HG02852 (cell line): ENCODE results near the gene PCCA.
"Not testable (repeated sequence)": the region's sequence is repeated elsewhere in the genome, so short reads cannot be mapped to it uniquely, and the experiment has no call there.

Source experiments
- ATAC-seq: cut with Tn5 transposase; IDR thresholded peaks from one replicate; pipeline ENCODE4 v1.9.1; 2021; ENCODE audit warnings: mild to moderate bottlenecking, moderate library complexity; ENCODE audit not compliant: unreplicated experiment

Gene PCCA

DNA sequence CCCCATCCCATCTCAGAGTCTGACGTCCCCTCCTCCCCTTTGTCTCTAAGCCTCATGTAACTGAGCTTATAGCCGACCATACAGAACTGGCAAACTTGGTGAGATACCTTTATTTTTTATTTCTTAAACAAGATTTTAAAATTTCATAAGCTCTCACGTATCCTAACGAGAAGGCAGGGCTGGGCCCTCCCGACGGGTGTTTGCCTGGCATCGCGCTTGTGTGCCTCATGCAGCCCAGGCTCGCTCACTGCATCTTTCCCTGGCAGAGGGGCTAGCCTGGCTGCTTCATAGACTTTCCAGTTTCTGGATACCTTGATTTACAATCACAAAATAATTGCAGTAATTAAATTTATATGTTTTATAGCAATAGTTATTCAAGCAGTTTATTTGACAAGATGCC is 430.7 kb downstream of the PCCA start:
- ATAC-seq = no peak

DNA sequence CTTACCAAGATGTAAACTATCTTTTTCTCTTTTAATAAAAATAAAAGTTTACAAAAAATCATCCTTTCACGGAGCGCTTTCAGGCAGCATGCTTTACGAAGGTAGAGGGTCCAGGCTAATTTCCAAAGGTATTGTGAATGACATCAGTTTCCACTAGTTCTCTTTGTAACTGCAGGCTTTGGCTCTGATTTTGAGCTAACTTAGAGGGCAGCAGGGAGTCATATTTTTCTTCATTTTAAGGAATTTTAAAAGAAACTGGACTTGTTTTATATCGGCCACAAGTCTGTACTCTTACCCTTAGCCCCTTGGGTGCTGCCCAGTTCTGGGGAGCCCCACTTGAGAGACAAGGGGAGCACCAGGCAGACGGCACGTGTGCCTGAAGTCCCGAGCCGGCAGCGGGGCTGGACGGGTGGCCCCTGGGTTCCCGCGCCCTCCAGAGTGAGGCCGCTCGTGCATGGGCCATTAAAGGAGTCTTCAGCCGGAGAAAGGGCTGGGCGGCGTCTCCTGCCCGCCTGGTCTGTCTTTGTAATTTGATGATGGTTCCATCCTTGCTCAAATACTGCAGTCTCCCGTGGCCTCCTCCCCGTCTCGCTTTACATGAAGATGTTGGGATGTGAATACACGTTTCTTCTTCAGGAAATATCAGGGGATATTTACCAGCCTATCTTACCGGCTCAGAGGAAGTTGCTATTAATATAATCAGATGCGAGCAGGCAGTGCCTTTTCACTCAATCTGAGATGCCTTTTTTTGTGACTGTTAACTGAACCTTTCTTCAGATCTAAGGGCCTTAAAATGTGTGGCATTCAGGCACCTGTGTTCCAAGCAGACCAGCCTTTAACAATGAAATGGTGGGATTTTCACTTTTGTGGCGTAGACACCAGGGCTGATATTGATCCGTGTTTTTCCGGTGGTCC is 432.3 kb downstream of the PCCA start:
- ATAC-seq = no peak

DNA sequence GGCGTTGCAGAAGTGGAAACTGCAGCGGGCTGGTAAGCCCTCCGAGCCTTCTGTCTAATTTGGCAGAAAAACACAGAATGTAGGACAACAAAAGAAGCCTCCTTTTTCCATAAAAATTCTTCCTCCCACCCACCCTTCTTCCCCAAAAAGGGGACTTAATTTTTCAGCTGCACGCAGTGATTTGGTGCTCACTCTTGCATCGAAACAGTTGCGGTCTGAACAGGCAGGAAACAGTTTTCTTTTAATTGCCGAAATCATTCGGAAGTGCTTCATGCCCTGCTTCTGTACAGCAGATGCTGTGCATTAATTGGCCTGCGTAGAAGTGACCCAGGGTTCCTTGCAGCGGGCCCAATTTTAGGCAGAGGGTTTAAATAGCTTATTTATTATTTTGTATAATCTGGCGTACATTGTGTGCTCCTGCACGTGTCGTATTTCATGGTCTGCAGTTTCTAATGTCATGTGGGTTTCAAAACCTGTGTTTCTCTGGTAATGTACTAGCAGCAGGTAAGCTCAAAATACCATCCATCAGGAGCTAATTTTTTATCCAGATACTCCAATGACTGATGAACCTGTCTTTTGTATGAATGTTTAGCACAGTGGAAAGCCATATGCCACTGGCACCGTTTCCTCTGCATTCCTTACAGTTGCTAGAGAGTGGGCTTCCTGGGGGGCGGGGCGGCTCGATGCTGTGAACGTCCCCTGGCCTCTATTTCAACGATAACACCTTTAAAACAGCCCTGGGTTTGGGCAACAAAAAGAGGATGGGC is 433.1 kb downstream of the PCCA start:
- no peak for ATAC-seq

DNA sequence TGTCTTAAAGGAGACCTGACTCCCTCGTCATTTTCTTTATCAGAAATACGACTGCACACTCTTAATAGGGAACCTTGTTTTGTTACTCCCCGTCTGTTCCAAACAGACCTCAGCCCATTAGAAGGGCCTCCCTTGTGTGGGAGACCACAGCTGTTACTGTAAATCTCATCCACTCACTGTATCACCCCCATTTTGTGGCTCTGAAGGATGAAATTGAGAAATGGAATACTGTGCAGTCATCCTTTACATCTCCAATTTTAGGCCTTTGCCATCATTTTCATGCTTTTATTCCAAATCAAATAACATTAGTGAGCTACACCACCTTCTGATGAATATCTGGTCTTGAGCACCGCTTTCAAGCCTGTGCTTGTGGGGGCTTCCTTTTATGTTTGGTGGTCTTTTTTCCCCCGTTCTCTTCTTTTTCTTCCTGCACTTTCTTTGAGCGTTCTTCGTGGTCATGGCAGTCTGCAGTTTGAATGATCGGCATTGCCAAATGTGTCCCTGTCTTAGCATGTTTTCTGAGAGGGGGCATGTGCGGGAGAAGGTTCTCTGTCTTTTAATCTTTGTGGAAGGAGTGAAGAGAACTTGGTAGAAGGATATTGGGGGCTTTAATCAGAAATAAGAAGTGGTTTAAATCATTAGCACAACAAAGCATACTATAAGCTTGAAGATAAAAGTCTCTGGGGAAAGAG is 433.9 kb downstream of the PCCA start:
- no peak for ATAC-seq

DNA sequence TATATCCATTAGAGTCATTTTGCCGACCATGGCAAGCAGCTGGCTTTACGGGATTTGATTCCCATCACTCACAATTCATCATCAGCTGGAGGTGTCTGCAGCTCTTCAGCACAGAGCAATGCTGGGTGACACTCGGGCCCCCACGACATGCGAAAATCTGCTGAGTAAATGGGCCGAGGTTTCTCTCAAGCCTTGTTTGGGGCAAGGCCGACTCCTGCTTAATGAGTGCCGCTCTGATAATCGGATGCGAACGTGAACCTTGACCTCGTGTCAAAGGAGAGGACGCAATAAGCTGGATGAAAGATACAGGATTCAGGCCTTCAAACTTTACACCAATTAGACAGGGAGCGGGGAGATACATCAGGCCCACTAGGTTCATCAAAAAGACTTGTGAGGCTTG is 434.5 kb downstream of the PCCA start:
- no peak for ATAC-seq

DNA sequence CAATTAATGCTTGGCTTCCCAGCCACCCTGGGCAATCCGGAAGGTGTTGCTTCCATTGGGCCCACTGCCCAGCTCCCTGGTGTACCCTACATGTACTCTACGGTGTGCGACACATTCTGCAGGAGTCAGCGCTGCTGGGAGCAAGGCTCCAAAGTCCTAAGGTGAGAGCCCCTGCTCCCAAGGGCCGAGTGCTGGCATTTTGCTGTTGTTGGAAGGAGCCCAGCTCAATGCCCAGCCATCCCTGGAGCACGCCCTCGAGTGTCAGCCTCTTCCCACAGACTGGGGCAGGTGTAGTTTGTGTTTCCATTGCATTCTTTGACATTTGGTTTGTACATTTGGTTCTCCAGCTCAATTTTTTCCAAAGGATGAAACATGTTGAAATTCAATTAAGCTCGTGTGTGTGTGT is 435.1 kb downstream of the PCCA start:
- ATAC-seq = no peak

DNA sequence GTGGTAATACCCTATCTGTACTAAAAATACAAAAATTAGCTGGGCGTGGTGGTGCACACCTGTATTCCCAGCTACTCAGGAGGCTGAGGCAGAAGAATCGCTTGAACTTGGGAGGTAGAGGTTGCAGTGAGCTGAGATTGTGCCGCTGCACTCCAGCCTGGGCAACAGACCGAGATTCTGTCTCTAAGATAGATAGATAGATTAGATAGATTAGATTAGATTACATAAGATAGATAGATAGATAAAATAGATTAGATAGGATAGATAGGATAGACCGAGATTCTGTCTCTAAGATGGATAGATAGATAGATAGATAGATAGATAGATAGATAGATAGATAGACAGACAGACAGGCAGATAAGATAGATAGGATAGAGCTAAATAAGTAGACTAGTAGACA is 435.8 kb downstream of the PCCA start:
- not testable (repeated sequence) for ATAC-seq

DNA sequence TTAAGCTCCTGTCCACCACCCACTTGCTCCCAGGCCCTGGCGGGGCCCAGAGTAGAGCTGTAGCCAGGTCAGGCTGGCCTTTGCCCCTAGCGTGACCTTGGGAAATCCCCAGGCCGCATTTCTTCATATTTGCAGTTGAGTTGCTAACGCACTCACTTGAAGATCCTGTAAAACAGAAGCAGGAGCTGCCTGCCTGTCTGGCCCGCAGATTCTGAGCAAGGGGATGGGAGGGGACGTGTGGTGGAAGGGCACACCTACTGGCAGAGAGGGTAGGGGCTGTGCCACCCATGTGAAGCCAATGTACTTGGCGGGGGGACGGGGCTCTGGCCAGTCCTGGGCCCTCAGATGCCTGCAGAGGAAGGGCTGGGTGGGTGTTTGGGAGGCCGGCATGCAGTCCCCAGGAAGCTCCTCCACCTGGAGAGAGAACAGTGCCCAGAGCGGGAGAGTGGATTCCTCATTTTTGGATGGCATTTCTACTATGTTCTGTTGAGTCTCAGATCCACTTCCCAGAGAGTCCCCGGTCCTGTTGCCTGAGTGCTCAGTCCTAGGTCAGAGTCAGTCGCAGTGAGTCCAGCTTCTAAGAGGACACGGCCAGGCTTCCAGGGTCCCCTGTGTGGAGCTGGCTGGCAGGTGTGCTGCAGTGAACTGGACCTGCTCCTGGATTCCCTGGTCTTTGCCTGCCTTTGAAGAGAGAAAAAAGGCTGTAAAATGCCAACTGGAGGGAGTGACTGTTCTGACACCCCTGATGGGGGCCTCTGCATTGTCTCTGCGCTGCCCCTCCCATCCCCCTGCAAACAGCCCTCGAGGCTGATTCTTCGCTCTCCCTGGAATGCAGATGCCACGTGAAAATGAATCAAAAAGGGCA is 436.8 kb downstream of the PCCA start:
- ATAC-seq = no peak

DNA sequence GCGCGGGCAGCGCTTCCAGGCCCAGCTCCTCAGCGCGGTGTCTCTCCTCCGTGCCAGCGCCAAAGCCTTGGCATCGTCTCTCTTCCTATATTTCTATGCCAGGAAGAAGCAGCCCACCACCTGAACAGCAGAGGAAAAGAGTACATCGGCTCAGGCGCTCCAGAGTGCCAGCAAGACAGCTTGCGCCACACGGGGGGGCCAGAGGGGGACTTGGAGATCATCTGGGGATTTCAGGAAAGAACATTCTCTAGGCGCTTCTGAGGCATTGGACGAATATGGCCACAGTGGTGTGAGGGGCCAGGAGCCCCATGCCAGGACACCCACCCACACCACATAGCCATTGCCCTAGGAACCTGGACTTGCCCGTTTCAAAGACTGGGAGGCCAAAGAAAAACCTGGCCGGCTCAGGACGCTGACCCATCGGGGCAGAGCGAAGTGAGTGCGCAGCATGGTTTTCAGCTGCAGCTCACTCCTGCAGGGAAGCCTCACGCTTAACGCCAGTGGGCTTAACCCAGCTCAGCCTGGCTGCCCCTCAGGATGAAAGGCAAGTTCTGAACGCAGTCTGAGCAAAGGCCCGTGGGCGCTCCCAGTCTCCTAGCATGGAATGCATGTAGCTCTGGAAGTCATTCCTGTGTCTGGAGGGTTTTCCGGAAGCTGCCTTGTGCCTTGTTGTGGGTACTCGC is 437.6 kb downstream of the PCCA start:
- ATAC-seq = no peak

DNA sequence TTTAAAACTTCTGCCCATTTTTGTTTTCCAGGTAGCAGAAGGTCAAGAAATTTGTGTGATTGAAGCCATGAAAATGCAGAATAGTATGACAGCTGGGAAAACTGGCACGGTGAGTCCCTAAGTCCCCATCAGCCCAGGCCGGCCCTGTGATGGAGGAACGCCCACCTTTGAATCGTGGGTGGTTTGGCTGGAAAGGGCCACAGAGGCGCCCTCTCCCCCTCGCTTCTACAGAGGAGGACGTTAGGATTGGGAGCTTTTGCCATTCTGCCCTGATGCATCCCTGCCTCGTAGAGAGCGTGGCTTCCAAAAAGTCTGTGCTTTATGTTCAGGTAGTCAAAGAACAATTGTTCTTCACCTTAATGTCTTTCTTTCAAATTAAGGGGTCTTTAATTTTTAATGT is 438.8 kb downstream of the PCCA start:
- no peak for ATAC-seq

DNA sequence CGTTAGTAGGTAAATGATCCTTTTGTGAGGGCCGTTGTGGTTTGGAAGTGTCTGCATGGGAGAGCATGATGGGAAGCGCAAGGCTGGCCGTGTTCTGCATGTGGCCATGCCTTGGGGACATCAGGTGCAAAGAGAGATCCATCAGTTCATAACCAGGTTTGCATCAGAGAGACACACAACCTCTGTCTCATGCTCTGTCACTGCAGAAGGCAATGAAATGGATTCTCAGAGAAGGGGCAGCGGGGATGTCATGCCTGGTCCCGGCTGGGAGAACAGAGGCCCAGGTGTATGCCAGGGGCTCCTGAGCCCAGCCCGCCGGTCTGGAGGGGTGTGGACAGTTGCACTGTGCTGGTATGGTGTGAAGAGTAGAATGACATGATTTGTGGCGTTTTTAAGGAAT is 439.5 kb downstream of the PCCA start:
- ATAC-seq = no peak

DNA sequence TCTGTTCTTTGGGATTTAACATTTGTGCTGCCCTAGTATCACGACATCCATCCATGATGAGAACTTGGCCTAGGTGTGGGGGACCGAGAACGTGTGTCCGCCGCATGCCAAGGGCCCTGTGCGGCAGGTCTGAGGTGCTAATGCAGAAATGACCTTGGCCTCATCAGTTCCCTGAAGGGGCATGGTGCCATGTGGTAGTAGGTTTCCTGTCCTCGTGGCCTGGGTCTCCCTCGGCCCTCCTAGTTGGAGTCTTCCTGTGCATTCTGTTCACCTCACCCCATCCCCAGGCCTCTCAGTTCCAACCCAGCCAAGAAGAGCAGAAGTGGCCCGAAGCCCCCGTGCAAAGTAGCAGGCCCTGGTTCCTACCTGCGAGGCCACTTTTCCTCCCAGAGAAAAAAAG is 439.9 kb downstream of the PCCA start:
- ATAC-seq = no peak

DNA sequence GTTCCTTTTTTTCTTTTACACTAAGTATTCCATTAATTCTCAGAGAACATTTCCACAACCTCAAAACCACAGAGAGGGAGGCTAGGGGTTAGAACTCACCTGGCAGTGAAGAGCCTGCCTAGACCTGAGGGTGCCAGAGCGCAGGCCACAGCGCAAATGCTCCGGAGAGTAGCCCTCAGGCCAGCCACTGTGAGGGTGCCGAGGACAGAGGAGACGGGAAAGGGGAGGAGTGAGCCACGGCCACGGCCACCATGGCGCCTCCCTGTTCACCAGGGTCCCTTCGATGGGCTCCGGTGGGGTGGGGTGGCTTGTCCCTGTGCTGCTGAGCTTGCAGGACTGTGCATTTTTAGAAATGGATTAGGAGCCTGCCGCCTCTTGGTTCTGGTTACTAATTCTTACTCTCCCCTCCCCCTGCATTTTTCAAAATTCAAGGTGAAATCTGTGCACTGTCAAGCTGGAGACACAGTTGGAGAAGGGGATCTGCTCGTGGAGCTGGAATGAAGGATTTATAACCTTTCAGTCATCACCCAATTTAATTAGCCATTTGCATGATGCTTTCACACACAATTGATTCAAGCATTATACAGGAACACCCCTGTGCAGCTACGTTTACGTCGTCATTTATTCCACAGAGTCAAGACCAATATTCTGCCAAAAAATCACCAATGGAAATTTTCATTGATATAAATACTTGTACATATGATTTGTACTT is 440.9 kb downstream of the PCCA start:
- ATAC-seq = no peak

DNA sequence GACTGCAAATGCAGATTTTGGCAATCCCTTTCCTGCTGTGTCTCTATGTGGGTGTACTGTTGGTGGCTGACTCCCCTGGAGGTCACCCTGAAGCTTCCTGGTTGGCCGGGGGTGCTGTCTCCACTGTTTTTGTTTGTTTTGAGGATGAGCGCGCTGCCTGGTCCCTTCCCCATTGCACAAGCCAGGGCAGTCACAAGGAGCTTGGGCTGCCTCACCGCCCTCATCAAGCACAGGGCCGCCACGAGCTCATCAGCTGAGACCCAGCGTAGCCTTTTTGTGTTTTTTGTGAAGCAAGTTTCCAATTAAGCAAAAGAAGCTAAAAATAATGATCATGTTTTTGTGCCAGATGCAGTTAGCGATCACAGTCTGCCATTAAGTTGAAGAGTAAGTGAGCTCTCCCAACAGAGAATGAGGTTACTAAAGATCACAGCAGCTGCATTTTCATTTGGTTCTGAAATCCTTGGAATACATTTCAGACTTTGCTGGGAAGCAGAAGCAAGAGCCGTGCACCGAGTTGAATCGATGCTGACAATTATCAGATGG is 441.8 kb downstream of the PCCA start:
- no peak for ATAC-seq

DNA sequence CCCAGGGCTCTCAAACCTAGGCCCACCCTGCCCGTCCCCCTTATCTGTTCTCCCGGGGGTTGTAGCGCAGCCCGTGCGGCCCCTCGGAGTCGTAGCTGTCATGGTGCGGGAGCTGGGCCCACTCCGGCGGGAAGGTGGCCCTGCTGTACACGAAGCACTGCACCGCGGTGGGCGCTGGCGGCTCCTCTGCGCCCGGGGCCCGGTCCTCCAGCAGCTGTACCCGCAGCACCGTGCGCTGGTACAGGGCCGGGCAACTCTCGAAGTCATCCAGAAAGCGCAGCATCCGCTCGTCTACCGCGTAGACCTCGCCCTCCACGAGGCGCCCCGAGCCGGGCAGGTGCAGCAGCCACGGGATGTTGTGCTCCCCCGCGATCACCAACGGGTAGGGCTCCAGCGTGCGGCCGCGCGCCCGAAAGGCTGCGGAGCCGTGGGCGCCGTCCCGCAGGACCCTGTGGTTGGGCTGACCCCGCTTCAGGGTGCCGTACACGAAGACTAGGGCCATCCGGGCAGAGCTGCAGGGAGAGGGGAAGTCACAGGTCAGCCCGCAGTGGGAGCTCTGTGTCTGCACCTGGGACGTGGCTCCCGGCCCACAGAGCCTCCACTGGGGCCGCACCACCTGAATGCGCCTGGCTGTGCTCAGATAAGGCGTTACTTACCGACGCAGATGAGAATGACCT is 443.3 kb downstream of the PCCA start:
- ATAC-seq = no peak

DNA sequence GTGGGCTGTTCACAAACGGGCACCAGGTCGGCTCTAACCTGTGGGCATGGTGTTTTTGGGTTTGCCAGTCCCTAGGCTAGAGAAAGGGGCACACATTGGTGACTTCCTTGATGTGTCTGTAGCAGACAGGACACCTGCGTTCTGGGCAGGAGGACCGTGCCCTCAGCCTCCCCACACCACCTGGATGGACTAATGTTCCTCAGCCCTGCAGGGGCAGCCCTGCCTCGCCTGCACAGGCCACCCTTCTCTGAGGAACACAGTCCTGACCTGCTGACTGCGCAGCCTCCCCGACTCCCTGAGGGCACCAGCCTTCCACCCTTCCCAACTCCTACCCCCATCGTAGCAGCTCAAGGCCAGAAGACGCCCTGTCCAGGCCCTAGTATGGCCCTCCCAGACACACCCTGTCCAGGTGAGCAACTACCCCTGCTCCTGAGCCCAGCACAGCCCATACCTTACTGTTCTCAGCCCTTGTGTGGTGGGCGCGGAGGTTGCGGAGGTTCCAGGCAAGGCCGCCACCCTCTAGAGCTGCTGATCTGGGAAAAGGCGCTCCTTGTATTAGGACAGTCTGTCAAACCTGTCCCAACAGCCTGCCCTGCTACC is 444.0 kb downstream of the PCCA start:
- ATAC-seq = no peak

DNA sequence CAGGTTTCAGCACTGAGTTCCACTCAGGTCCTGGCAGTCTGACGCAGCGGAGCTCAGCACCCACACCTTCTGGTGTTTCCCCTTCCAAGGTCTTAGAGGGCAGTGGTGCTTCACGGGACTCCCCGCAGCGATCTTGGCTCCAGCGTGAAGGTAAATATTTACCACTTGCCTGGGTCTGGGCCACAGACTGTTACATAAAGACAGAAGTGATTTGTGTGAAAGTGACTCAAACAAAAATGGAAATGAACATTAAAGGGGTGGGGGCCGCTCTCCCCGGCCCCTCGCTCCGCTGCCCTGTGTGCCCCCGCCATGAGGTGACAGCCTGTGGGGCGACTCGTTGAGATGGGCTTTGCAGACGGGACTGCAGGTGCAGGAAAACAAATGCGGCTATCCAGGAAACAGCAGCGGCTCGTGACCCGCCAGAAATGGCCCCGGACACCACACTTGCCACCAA is 444.7 kb downstream of the PCCA start:
- ATAC-seq = no peak
